GM21786 (cell line): ENCODE data around the gene UQCRC2.
"Not testable (repeated sequence)": the region's sequence is repeated elsewhere in the genome, so short reads cannot be mapped to it uniquely, and the experiment has no call there.

Experiments
- ATAC-seq: cut with Tn5 transposase; IDR thresholded peaks from one replicate; pipeline ENCODE4 v1.9.1; 2021; ENCODE audit not compliant: unreplicated experiment

UQCRC2 gene

DNA sequence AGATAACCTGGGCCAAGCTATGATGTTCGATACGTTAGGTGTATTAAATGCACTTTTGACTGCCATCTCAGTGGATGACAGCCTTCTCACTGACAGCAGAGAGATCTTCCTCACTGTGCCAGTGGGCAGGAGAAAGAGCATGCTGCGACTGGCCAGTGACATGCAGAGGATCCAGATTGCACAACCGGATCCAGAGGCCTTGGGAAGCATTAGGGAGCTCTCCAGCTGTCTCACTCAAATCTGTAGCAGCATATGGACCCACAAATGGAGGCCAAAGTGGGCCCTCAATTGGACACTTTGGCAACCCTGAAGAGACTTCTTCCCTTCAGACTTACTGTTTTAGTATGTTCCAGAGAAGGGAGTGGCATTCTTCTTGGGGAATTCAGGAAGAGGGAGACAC lies 26.9 kb downstream of the UQCRC2 start:
- no peak for ATAC-seq

DNA sequence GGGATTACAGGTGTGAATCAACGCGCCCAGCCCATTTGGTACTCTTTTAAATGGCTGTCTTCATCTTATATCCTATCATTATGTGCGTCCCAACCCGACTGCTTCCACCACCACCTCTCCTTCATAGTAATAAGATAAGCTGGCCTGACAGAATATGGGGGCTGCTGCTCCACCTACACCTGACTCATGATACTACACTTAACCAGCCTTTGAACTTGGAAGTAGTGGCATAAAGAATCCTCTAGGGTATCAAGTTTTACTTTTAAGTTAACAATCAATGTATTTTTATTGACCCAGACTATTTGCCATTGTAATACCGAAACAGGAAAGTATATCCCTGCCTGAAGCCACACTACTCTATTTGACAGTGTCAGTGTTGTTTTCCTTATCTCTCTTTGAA lies 28.9 kb downstream of the UQCRC2 start:
- no peak for ATAC-seq

DNA sequence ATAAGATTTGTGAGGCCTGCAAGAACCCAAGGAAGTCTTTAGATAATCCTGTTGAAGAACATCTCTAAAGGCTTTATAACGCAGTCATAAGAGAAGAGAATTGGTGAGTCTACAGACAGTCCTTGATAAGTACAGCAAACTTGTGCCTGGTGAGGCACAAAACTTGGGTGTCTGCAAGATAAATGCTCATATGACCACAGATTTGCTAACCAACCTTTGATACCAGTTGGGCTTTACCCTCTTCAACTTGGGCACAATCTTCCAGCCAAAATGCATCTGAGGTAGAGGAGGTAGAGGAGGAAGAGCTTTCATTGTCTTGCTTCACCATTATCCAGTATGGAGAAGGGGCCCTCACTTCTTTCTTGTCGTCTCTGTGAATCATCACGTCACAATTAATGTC lies 30.9 kb downstream of the UQCRC2 start:
- ATAC-seq: no peak

DNA sequence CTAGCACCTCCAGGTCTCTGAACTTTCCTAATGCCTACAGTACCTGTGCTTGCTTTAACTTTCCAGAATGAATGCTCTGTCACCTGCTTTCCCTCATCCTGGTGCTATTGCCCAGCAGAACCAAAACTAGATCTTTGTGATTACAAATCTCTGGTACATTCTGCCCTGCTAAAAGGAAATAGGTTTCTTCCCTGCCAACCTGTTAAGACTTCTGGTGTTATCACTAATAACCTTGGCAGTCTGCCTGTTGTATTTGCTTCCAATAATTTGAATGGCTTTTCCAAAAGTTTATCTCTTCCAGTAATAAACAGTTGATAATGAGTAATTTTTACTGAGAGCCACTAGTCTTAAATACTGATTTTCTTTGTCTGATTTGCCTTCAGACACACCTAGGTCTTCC lies 32.4 kb downstream of the UQCRC2 start:
- ATAC-seq: no peak

DNA sequence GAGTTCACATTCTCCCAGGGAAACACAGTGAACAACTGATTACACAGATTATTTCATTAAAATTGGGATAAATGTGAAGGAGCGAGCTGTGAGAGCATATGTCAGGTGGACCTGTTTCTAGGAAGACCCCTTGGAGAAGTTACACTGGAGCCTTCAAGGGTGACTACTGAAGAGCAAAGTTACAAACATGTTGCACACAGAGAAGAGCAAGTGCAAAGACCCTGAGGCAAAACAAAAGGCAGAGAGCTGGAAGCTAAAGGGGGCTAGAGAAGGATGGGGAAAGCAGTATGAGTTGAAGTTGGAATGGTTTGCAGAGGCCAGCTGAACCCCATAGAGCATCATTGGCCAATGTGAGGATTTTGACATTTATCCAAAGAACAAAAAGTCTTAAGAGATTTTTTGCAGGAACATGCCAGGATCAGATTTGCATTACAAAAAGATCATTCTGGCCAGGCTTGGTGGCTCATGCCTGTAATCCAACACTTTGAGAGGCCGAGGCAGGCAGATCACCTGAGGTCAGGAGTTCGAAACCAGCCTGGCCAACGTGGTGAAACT lies 33.6 kb downstream of the UQCRC2 start:
- ATAC-seq: no peak

DNA sequence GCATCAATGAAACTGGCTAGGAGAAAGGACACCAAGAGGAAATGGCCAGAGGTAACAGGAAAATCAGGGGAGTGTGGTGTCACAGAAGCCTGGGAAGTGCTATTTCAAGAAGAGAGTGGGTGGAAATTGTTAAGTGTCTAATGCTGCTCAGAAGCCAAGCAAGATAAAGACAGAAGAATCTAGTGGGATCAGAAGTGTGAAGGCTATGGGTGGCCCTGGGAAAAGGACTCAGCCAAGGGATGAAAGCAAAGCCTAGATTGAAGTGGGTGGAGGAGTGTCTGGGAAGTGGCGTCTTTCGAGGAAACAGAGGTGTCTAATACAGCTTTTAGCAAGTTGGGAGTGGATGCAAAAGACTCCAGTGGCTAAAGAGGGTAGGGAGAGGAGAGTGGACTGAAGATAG lies 34.3 kb downstream of the UQCRC2 start:
- no peak for ATAC-seq

DNA sequence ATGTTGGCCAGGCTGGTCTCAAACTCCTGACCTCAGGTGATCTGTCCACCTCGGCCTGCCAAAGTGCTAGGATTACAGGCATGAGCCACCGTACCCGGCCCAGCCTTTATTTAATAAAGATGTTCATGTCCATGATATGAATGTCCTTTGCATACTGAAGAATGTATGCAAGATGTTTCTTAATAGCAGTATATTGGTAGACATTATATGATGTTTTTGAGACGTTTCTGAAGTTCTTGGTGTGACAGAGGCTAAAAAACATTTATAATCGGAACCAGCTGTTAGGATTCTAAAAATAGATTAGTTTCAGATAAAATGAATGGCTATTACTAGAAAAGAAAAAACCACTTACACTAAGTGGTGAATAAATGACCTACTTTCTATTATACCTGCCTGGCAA lies 36.0 kb downstream of the UQCRC2 start:
- no peak for ATAC-seq

DNA sequence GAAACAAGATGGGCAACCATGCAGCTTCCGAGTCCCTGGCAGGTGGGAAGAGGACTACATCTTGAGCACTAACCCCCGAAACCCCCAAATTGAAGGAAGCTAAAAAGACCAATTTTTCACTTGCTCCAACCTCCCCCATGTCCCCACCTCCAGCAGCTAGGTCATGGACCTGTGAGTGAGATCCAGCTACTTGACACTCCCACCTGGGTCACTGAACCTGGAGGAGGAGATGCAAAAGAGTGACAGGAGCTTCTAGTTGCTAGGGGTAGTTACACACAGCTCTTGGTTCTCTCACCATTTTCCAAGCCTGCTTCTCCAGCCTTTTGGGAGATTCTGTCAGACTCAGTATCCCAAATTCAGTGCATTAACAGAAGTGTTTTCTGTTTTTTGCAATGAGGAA lies 36.6 kb downstream of the UQCRC2 start:
- no peak for ATAC-seq

DNA sequence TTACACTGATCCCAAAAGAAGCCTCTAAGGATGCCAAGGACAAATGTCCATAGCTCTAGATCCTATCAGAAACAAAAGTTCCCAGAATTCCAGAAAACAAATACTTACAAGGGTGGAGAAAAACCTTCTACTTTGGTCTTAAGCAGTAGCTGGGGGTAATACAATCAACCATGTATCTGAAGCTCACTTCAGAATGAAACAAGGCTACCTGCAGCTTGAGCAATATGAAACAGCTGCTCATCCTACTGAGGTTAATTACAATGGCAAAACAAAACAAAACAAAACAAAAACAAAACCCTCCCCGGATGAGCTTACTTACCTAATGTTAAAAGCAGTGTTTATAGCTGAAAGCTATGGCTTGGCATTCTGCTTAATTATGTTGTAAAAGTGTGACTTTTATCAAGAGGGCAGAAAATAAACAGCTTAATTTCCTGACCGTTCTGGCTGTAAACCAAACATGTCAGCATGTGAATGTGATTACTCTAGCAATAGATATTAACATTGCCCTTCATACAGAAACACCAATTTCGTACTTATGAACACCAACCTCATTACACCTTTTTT lies 37.3 kb downstream of the UQCRC2 start:
- ATAC-seq: no peak

DNA sequence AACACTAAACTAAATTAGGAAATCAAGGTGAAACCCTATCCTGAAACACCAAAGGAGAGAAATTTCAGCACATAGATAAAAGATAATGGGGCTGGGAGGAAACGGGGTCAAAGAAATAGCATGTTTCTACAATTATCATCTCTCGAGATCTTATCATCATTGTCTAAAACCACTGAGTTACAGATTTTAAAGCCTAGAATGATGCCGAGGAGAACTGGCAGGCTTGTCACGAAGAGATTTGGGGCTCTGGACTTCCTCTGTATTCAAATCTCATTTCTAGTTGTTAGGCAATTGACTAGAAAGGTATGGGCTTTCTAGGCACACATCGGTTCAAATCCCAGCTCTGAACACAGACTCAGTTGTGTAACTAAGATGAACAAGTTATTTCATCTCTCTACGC lies 38.5 kb downstream of the UQCRC2 start:
- ATAC-seq: no peak

DNA sequence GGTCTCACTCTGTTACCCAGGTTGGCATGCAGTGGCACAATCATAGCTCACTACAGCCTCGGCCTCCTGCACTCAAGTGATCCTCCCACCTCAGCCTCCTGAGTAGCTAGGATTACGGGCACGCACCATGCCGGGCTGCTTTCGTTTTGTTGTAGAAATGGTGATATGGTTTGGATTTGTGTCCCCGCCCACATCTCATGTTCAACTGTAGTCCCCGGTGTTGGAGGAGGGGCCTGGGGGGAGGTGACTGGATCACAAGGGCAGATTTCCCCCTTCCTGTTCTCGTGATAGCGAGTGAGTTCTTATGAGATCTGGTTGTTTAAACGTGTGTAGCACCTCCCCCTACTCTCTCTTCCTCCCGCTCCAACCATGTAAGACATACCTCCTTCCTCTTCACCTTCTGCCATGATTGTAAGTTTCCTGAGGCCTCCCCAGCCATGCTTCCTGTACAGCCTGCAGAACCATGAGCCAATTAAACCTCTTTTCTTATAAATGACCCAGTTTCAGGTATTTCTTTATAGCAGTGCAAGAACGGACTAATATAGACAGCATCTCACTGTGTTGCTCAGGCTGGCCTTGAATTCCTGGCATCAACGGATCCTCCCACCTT lies 41.8 kb downstream of the UQCRC2 start:
- no peak for ATAC-seq

DNA sequence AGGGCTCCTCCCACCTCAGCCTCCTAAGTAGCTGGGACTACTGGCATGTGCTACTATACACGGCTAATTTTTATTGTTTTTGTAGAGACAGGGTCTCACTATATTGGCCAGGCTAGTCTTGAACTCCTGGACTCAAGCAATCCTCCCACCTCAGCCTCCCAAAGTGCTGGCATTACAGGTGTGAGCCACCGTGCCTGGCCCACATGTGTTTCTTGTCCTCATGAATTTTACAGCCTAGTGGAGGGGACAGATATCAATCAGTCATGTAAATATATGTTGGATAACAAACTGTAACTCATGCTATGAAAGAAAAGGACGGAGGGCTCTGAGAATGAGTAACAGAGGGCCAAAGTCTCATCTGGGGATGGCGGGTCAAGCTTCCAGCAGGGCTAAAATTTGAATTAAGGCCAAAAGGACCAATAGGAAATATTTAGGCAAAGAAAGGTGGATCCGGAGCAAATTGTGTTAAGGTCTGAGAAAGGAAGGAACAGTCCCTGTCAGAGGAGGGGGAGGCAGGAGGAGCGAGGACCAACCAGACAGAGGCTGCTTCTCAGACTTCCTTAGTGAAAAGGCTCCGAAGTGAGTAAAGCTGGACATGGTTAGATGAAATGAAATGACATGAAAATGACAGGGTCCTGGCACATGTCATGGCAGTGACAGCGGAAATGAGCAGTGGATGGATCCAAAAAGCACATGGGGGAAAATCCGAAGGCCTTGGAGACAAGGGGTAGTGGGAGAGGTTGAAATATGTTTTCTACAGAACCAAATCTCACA lies 43.9 kb downstream of the UQCRC2 start:
- no peak for ATAC-seq

DNA sequence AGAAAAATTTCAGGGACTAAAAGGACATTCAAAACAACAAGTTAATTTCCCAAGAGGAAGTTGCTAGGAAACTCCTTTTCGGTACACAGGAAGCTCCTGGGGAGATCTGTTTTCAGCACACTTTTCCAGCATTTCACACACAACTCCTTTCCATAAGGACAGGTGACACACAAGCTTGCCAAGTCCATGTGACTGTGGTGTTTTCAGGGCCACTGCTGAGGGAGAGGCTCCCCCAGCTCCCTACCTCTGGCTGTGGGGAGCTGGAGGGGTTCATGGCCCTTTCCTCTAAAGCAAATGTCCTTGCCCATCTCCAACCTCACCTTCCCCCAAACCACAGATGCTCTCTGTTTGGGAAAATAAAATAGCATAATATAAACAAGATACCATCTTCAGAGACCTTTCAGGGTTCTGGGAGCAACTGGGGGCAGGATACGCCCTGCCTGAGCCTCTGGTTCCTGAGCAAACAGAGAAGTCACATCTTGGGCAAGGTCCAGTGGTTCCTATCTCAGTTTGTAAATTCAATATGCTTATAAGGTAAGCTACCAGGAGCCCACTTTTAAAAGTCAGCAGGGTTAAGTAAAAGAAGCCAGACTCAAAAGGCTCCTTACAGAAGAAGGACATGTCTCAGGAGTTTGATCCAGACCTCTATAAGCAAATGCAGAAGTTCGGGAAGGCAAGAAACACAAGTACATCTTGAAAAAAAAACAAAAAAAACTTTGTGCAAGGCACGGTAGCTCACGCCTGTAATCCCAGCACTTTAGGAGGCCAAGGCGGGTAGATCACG lies 44.7 kb downstream of the UQCRC2 start:
- ATAC-seq: no peak

DNA sequence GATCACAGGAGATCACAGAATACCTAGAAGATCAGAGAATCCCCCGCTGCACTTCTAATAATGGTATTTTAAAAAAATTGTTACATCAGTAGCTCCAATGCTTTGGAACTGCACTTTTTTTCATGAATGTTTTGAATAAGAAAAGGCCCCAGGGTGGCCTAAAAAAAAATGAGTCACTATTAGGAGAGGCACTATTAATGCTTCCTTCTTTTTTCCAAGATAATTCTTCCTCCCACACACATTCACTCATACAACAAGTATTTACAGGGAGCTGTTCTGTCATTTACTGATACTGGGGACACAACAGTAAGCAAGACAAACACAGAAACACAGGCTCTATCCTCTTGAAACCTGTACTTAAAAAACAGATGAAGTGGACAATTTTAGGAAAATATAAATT lies 48.4 kb downstream of the UQCRC2 start:
- no peak for ATAC-seq

DNA sequence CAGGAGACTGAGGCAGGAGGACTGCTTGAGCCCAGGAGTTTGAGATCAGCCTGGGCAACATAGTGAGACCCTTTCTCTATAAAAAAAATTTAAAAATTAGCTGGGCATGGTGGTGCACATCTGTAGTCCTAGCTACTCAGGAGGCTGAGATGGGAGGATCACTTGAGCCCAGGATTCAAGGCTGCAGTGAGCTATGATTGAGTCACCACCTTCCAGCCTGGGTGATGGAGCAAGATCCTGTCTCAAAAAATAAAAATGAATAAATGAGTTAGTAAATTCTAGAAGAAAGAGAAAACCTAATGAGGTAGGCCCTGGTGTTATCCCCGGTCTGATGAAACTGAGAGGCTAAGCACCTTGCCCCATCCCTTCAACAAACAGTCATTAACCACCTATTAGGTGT lies 48.9 kb downstream of the UQCRC2 start:
- ATAC-seq: not testable (repeated sequence)

DNA sequence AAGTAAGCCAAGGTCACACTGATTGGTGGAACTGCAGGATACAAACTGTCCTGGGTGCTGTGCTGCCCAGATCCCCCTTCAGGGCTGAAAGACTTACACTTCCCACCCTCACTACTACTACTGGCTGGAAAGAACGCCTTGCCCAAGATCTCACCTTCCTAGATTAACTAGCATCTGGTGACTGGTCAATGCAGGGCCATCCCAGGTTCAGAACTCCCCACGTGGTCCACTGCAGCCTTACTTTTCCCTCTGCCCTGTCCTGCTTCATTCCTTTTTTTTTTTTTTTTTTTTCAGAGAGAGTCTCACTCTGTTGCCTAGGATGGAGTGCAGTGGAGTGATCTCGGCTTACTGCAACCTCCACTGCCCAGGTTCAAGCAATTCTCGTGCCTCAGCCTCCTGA lies 50.0 kb downstream of the UQCRC2 start:
- no peak for ATAC-seq

DNA sequence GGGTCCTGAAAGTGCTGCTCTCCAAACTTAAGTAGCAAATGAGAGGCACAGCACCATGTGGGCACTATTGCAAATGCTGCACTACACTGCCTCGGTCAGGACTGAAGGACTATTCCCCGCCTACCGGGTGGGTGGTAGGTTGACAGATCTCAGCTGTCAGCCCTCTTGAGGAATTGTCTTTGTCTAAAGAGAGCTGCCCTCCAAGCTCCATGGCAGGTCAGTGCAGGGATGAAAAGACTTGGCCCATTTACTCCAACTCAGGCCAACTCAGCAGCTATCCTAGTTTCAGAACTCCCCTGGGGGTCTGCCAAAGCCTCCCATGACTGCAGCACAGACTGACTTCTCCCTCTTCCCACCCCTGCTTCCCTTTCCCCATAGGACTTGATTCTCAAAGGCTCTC lies 51.2 kb downstream of the UQCRC2 start:
- no peak for ATAC-seq

DNA sequence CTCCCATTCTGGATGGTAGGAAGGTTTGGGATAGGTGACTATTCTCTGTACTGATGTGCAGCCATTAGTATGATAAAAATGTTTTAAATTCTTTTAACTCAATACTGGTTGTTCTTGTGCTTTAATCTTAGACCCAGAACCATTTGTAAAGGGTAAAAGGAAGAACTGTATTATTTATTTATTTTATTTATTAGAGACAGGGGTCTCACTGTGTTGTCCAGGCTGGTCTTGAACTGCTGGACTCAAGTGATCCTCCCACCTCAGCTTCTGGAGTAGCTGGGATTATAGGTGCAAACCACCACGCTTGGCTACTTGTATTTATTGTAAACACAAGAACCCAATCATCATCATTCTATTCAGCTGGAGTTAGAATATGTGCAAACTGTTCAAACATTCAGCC lies 52.6 kb downstream of the UQCRC2 start:
- no peak for ATAC-seq

DNA sequence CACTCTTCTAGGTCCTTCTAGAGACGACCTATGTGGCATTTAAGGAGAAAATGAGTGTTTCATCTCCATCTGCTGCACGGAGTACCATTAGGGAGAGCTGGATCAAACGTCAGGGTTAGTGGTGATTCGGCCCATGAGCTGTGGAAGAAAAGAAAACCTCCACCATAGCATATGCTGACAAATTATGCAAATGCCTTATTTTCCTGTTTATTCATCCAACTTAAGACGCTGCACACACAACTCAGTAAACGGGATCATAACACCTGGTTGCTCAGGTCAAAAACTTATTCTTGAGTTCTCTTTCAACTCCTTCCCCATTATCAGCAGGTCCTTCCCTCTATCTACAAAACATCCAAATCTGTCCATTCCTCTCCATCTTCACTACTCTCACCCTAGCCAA lies 53.5 kb downstream of the UQCRC2 start:
- no peak for ATAC-seq

DNA sequence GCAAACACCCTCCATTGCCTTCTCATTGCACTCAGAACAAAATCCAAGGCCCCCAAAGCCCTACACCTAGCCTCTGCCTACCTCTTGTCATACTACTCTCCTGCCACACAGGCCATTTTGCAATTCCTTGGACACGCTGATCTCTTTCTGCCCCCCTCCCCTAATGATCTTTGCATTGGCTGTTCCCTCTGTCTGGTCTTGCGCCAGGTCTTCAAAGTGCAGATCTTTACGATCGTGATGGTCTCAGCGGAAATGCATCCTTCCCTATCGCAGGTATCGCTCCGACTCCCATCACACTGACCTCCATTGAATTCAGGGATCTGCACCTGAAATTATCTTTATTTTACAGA lies 54.0 kb downstream of the UQCRC2 start:
- no peak for ATAC-seq

DNA sequence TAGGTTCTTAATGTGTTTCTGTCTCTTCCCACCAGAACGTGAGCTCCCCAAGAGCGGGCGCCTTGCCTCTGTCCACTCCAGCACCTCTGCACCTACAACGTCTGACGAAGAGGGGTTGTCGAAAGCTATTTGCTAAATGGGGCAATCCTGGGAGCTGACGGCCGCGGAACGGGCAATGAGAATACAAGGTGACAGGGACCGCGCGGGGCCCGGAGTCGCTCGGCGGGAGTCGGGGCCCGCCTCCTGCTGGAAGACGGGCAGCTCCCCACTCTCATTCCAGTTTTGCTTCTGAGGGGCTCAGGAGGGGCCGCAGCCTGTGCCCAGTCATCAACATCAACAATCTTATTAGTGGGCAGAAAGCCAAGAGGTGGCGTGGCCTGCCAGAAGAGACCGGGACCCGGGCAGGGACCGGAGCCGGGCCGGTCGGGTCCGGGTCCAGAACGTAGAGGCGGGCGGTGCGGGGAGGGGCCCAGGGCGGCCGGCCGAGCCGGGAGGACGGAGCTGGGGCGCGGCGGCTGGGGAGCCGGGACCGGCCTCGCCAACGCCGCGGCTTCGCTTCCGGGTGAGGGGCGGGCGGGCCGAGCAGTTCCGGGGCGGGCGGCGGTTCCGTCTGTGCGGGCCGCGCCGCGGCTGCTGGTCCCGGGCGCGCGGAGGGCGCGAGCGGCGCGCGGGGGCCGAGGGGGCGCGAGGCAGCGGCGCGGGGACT lies 54.5 kb downstream of the UQCRC2 start, which contains the start of gene MOSMO:
Gene MOSMO (plus strand): TSS at position 603 of the 706 bp plus-strand sequence. CDS start 191 bp downstream, outside the sequence.
- ATAC-seq: peak; percentile 54
